PC-3 (cell line): ENCODE results near the gene E2F8. TPM values are rescaled to one million over a fixed set of nuclear protein-coding genes. Genes with fewer than 3 reads are reported as not detected.
"Not testable (repeated sequence)": the region's sequence is repeated elsewhere in the genome, so short reads cannot be mapped to it uniquely, and the experiment has no call there.

Source experiments
- ATAC-seq: fragments of 200-7000 bp; cut with Tn5 transposase; 2 replicates; pipeline ENCODE4 v1.9.1; 2020; ENCODE audit warnings: mild to moderate bottlenecking, moderate library complexity
- BruUV-seq: library from RNA; stranded (reverse); fragments of 400-500 nt; replicated peaks from 2 replicates; lab custom pipeline; 2021; lab: Mats Ljungman, UMichigan
- CTCF ChIA-PET: fragments of 300-600 bp; sonication (Branson Sonifier 250); formaldehyde crosslinking; loops from one replicate; lab custom pipeline; 2022; ENCODE audit warnings: antibody characterized with exemption; lab: Charles Lee
- POLR2A ChIA-PET: fragments of 300-600 bp; sonication (Branson Sonifier 250); formaldehyde crosslinking; loops from one replicate; lab custom pipeline; 2022; ENCODE audit warnings: antibody characterized with exemption; ENCODE audit not compliant: unreplicated experiment; lab: Charles Lee
- DNase-seq: peaks from one replicate; pipeline ENCODE4 v3.0.0-alpha.2; 2015
- H2AFZ ChIP-seq: fragments of 300-600 bp; sonication (generic); 2 replicates; pipeline ENCODE4 v1.6.0; 2016; ENCODE audit warnings: antibody characterized with exemption, low read length
- H3F3A ChIP-seq: fragments of 300-600 bp; sonication (generic); one replicate; pipeline ENCODE4 v1.6.0; 2017; ENCODE audit warnings: antibody characterized with exemption, low read length, control low read depth, mild to moderate bottlenecking; ENCODE audit not compliant: unreplicated experiment
- H3K27ac ChIP-seq: fragments of 300-600 bp; sonication (generic); 2 replicates; pipeline ENCODE4 v1.5.1; 2016; ENCODE audit warnings: mild to moderate bottlenecking, low read length
- H3K27me3 ChIP-seq: fragments of 300-600 bp; sonication (generic); 2 replicates; pipeline ENCODE4 v1.6.1; 2016; ENCODE audit warnings: low read length, mixed read lengths
- H3K36me3 ChIP-seq: fragments of 300-600 bp; sonication (generic); 2 replicates; pipeline ENCODE4 v1.6.1; 2016; ENCODE audit warnings: low read depth, mixed run types, low read length, mixed read lengths
- H3K4me1 ChIP-seq: fragments of 300-600 bp; sonication (generic); 2 replicates; pipeline ENCODE4 v1.5.1; 2016; ENCODE audit warnings: low read length; ENCODE audit not compliant: insufficient read depth
- H3K4me2 ChIP-seq: fragments of 300-600 bp; sonication (generic); 2 replicates; pipeline ENCODE4 v1.6.0; 2016; ENCODE audit warnings: low read length
- H3K4me3 ChIP-seq: fragments of 300-600 bp; sonication (generic); 2 replicates; pipeline ENCODE4 v1.5.1; 2016; ENCODE audit warnings: mild to moderate bottlenecking, low read length, mixed read lengths
- H3K79me2 ChIP-seq: fragments of 300-600 bp; sonication (generic); 2 replicates; pipeline ENCODE4 v1.6.1; 2017; ENCODE audit warnings: low read length, mixed read lengths
- H3K9ac ChIP-seq: fragments of 300-600 bp; sonication (generic); 2 replicates; pipeline ENCODE4 v1.6.0; 2016; ENCODE audit warnings: mild to moderate bottlenecking, low read length
- H3K9me2 ChIP-seq: fragments of 300-600 bp; sonication (generic); replicated peaks from 2 replicates; pipeline ENCODE4 v1.6.1; 2016; ENCODE audit warnings: mixed run types, low read length, mixed read lengths
- H3K9me3 ChIP-seq: fragments of 300-600 bp; sonication (generic); 2 replicates; pipeline ENCODE4 v1.6.1; 2016; ENCODE audit warnings: low read length, mixed read lengths
- H4K20me1 ChIP-seq: fragments of 300-600 bp; sonication (generic); 2 replicates; pipeline ENCODE4 v1.6.1; 2016; ENCODE audit warnings: low read length, mixed read lengths
- EZH2 ChIP-seq: fragments of 300-600 bp; sonication (generic); IDR thresholded peaks from one replicate; pipeline ENCODE4 v1.6.1; 2017; ENCODE audit warnings: antibody characterized with exemption, mild to moderate bottlenecking, low read length; ENCODE audit not compliant: unreplicated experiment
- EZH2phosphoT487 ChIP-seq: fragments of 300-600 bp; sonication (generic); IDR thresholded peaks from 2 replicates; pipeline ENCODE4 v1.6.1; 2018; ENCODE audit warnings: mild to moderate bottlenecking, antibody characterized with exemption, low read length, borderline replicate concordance
- intact Hi-C: fragments of 100-400 bp; cut with micrococcal nuclease; formaldehyde crosslinking; loops from 2 replicates; pipeline ENCODE4 v1.9.0; 2023
- total RNA-seq: library from RNA; depleted of rRNA; stranded (reverse); fragments of >200 nt; gene quantifications from 2 replicates; pipeline ENCODE4 v1.2.3, GENCODE V29; 2014
- TF ChIP-seq, protein P1 (sequence below): fragments of 300-600 bp; sonication (generic); conservative IDR thresholded peaks from 2 replicates; pipeline ENCODE4 v1.5.1; 2017; ENCODE audit warnings: antibody characterized with exemption, low read depth, mild to moderate bottlenecking, low read length

Gene E2F8
- total RNA-seq, 1 experiment from 2014 or later, result 11.9 TPM

- Histone ChIP-seq H3K4me3 (peak overlapping the region; percentile 58), H4K20me1 (no peaks in the 10 kb centered on the region), H3K27me3 (no peaks in the 10 kb centered on the region), H3K4me2 (peak overlapping the region; percentile 77), H3F3A (no peaks in the 10 kb centered on the region), H3K9me2 (no peaks in the 10 kb centered on the region), H3K9me3 (no peaks in the 10 kb centered on the region), H3K9ac (no peak overlapping the region), H3K79me2 (no peaks in the 10 kb centered on the region), H2AFZ (peak overlapping the region; percentile 72; the same call in 1 of the 2 replicates), H3K27ac (no peak overlapping the region), H3K36me3 (no peaks in the 10 kb centered on the region), H3K4me1 (no peaks in the 10 kb centered on the region)
- peak; percentile 76 for DNase-seq
- intact Hi-C loops, result loop anchor here (1.0 to 5.0 kb wide), 4 partner anchors 53 to 294 kb away; no protein-coding TSS in a partner anchor
- BruUV-seq, result no TSS peak
- TF ChIP-seq EZH2, result no peak
- TF ChIP-seq, protein P1, sequence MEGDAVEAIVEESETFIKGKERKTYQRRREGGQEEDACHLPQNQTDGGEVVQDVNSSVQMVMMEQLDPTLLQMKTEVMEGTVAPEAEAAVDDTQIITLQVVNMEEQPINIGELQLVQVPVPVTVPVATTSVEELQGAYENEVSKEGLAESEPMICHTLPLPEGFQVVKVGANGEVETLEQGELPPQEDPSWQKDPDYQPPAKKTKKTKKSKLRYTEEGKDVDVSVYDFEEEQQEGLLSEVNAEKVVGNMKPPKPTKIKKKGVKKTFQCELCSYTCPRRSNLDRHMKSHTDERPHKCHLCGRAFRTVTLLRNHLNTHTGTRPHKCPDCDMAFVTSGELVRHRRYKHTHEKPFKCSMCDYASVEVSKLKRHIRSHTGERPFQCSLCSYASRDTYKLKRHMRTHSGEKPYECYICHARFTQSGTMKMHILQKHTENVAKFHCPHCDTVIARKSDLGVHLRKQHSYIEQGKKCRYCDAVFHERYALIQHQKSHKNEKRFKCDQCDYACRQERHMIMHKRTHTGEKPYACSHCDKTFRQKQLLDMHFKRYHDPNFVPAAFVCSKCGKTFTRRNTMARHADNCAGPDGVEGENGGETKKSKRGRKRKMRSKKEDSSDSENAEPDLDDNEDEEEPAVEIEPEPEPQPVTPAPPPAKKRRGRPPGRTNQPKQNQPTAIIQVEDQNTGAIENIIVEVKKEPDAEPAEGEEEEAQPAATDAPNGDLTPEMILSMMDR, result peak; percentile 91
- ATAC-seq, result peak; percentile 84
- POLR2A ChIA-PET, result no interaction called here
- CTCF ChIA-PET, result interaction anchor here (0.6 to 1.0 kb wide), 4 partner anchors 103 to 782 kb away, joined by 3 to 4 read pairs (median 4); no protein-coding TSS in a partner anchor
These were observed 19.0 kb upstream of the E2F8 start for GRCh38 chr11:19259487-19260345.

DNA sequence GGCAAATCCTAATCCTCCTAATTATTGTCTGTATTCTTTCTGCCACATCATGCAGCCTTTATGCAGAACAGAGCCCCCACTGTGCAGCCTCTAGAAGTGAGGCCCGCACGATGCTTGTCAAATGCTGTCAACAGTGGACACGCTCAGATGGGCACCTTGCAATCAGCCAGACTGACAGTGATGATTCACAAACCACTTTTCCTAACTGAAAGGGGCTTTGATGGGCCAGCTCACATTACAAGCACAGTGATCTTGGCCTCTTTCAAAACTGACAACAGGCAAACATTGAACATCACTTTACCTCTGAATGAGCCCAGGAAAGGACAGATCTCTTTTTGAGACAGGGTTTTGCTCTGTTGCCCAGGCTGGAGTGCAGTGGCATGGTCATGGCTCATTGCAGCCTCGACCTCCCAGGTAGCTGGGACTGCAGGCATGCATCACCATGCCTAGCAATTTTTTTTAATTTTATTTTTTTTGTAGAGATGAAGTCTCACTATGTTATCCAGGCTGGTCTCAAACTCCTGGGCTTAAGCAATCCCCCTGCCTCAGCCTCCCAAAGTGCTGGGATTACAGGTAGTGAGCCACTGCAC, 18.0 kb upstream of the E2F8 start:
- Histone ChIP-seq H3K4me1 (no peaks in the 10 kb centered on the region), H3K9me3 (no peaks in the 10 kb centered on the region), H3K27me3 (no peaks in the 10 kb centered on the region), H3K9ac (no peak overlapping the region), H3K9me2 (no peaks in the 10 kb centered on the region), H3K36me3 (no peaks in the 10 kb centered on the region), H3K79me2 (no peaks in the 10 kb centered on the region), H2AFZ (no peak overlapping the region), H3F3A (no peaks in the 10 kb centered on the region), H3K4me2 (no peak overlapping the region), H3K4me3 (no peak overlapping the region), H3K27ac (no peak overlapping the region), H4K20me1 (no peaks in the 10 kb centered on the region)
- POLR2A ChIA-PET, result no interaction called here
- CTCF ChIA-PET, result interaction anchor here (1.0 kb wide), 1 partner anchor 188 kb away, joined by 4 read pairs; no protein-coding TSS in a partner anchor
- DNase-seq (no peak), ATAC-seq (no peak)
- intact Hi-C loops, result loop anchor here (1.0 to 5.0 kb wide), 4 partner anchors 54 to 295 kb away; no protein-coding TSS in a partner anchor
- TF ChIP-seq EZH2 (no peak), EZH2phosphoT487 (no peak)
- TF ChIP-seq, protein P1, result no peak
- BruUV-seq, result no TSS peak

DNA sequence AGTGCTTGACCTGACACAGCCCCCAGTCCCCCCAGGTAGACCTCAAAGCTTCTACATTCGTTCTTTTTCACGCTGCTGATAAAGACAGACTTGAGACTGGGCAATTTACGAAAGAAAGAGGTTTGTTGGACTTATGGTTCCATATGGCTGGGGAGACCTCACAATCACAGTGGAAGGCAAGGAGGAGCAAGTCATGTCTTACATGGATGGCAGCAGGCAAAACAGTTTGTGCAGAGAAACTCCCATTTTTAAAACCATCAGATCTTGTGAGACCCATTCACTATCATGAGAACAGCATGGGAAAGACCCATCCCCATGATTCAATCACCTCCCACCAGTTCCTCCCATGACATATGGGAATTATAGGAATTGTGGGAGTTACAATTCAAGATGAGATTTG, 13.7 kb upstream of the E2F8 start:
- H3K4me2 ChIP-seq, H3K4me3 ChIP-seq, H3K79me2 ChIP-seq, H4K20me1 ChIP-seq, BruUV-seq, POLR2A ChIA-PET, H3F3A ChIP-seq, H2AFZ ChIP-seq, H3K27ac ChIP-seq, H3K36me3 ChIP-seq, ATAC-seq, intact Hi-C loops, H3K4me1 ChIP-seq, CTCF ChIA-PET, H3K9me2 ChIP-seq, H3K9ac ChIP-seq, DNase-seq, H3K9me3 ChIP-seq, H3K27me3 ChIP-seq: not testable (repeated sequence)
